DMS114 treated with DMSO at 0.1 percent for 48 hours (cell line): ENCODE measurements around the gene ACTR3C.

Source experiments
- DNase-seq: peaks from one replicate; lab custom pipeline; 2025; ENCODE audit not compliant: unreplicated experiment; lab: John Stamatoyannopoulos, UW

The ACTR3C gene

DNA sequence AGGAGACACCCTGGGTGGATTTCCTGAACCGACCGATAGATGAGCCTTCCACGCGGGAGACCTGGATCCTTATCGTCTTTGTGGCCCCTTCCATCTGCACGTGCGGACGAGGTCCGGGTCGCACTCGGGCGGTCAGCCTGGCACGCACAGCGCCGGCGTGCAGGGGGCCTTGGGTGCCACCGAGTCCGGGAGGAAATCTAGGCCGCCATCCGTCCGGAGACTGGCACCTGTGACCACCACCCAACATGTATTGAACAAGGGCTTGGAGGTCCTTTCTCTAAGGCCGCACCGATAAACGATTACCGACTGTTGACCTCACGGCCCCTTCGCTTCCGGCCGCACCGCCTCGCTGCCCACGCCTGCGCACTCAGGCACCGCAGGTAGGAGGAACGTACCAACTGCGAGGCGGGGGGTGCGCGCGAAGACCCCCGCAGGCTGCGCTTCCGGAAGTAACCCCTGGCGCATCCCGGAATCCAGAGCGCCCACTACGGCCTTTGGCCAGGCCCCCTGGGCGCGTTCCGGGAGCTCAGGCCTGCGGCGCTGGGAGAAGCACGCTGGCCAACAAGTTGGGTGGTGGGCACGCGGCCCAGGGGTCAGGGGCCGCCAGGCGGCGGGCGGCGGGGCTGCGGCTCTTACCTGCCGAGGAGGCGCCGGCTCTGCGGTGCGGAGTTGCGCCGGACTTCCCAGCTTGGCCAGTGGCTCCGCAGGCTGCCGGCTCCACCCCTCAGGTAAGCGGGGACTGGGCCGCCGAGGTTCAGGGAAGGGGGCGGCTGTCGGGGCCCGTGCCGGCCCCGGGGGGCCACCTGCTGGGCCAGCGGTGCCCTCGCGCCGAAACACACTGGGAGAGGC lies at the start of gene ACTR3C, which contains the start of gene LRRC61:
ACTR3C (minus strand) TSS at position 713 of the 849 bp plus-strand sequence. CDS start 28,249 bp downstream, outside the sequence.
LRRC61 (plus strand) TSS at position 523 of the 849 bp plus-strand sequence. CDS start 13,507 bp downstream, outside the sequence.
- no peak for DNase-seq

- DNase-seq = no peak
These were observed 49.1 kb upstream of the ACTR3C start for GRCh38 chr7:150372271-150373048.

GRCh38 chr7:150371996-150372270 lies 48.6 kb upstream of the ACTR3C start:
- DNase-seq = no peak

GRCh38 chr7:150371131-150371995 lies 48.0 kb upstream of the ACTR3C start:
- no peak for DNase-seq

GRCh38 chr7:150370612-150371071 lies 47.3 kb upstream of the ACTR3C start:
- no peak for DNase-seq

DNA sequence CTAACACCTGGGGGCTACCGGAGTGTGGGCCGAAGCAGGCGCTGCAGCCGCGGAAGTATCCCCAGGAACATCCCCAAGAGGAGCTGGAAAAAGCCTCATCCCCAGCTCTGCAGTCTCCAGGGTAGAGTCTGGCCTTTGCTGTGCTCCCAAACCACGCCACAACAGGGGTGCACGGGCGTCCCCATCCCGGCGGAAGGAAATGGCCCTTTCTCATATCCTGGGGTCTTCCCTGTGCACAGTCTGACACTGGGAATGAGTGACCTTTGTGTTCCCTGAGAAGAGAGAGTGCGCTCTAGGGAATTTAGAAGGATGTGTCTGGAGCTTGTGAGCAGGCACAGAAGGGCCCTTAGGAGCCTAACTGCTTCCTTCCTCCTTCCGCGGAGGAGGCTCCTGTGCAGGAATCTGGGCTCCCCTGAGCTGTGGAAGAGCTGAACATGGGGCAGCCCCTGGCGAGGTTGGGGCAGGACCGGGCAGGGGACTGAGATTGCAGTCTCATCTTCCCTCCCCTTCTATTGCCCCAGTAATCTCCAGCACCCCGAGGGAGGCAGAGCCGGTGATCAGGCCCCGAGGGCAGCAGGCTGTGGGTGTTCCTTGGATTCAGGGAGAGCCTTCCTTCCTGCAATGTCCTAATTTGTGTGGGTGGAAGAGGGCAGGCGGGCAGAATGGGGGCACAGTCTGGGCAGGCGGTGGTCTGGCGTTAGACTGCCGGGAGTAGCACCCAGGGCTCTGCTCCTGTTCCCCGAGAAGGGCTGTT lies 46.6 kb upstream of the ACTR3C start:
- no peak for DNase-seq

DNA sequence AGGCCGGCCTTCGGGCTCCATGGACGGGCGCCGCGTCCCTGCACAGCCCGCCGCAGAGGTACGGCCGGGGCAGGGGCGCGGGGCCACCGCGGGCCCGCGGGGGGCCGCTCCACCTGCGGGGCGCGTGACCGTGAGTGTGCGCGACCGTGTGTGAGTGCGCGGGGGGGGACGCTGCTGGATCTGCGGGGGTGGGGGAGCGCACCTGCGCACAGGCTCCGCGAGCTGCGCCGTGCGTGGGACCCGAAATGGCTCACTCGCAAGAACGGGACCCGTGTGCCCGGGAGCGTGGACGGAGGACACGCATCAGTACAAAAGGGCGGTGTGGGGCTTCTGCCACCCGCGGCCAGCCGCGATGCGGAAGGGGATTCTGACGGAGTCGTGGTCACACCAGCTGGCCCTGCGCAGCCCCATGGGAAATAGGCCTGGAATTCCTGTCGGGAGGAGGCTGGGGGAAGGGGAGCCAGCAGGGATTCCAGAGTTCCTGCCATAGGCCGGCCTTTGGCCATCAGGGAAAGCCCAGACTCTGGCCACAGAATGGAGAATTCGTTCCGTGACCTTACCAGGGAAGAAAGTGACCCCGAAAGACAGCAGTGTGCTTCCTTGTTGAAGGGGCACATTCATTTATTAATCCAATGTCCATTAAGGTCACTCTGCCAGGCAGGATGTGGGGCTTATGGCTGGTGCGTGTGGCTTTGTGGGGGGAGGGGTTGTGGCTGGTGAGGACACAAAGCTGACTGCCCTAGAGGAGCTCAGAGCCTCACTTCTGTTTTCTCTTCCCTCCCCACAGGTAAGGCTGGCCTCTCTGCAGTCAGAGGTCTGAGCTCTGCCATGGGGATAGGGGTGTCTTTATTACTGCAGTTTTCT lies 45.8 kb upstream of the ACTR3C start:
- no peak for DNase-seq

DNA sequence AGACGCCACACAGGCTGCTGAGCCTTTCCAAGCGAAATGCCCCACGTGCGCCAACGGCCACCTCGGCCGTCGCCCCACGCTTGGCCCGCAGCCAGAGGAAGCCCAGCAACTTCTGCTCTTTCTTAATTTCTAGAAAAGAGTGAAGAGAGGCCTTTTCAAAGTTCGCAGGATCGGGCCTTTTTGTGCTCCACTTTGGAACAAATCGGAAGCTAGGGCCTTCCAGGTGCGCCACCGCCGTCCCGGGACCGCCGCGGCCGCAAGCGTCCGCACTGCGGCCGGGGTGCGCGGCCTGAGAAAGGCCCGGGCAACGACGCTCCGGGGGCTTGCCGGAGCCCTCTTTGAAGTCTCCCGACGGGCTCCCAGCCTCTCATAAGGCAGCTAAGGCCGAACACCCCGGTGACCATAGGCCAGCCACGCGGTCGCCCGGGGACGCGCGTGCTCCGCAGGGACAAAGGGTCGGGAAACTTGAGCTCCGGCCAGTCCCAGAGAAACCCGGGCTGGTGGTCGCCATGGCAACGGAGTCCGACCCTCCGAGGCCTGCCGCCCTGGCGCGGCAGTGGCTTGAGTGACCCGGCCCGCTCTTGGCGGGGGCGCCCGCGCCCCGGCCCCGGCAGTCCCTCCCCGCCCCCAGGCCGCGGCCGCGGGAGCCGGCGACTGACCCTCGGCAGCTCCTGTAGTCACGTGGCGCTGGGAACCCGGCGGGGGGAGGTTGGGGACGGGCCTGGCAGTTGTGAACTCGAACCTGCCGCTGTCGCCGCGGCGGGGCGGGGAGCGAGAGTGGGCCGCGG lies 44.9 kb upstream of the ACTR3C start, which contains the start of gene REPIN1:
REPIN1 (plus strand) TSS at position 727 of the 788 bp plus-strand sequence. CDS start 890 bp downstream, outside the sequence.
- no peak for DNase-seq

DNA sequence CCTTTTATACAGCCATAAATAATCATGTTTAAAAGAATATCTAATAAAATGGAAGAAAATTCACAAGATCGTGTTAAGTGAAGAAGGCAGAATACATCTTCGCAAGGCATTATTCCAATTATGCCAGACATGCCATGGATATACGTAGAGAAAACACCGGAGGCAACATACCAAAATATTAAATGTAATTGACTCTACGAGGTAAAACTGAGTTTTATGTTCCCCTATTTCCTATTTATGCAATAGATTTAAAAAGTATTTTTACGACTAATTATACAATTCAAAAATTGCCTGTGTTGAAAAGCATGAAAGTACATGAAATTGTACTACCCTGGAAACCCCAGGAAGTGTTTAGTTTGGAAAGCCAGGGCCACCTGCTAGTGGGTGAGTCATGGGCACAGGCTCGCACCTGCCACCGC lies 44.3 kb upstream of the ACTR3C start:
- no peak for DNase-seq

DNA sequence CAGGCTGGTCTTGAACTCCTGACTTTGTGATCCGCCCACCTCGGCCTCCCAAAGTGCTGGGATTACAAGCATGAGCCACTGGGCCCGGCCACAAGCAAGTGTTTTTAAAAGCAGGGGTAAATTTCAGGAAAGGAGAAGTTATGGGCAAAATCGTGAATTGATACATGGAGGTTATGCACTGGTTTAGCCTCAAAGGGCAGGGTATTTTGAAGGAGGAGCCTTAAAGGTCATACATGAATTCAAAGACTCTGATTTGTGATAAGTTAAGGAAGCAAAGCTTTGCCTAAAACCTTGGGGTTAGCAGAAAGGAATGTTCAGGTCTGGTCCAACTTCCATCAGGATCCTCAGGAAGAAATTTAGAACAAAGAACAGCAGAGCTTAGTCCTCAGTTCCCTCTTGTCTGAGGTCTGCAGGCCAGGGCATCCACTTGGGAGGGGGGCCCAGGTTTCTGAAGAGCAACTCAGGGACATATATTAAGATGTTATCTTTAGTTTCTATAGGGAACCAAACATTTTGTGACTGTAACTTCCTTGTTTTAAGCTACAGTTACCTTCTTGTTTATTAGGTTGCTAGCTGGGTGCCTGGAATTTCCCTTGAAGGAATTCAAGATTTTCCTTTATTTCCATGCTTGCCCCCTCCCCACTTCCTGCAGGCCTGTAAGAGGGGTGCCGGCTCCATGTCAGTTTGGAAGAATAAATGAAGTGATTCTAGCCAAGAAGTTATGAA lies 42.5 kb upstream of the ACTR3C start:
- no peak for DNase-seq

- no peak for DNase-seq
These were observed 41.8 kb upstream of the ACTR3C start for GRCh38 chr7:150365194-150365593.

DNA sequence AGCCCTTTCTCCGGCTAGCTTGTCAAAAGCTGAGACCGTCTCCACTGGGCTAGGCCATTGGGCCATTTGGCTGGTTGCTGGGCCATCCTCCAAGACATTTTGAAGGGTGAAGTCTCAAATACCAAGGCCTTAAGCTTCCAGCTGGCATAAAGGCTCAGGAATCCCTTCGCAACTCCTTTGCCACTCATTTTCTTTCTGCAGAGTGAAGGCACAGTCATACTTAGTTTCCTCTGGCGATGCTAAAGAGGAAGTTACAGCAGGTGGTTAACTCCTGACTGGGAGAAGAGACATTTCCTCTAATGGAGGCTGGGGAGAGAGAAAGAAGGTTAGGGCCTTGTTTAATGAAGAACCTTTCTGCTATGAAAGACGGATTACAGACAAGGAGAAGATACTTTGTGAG lies 40.5 kb upstream of the ACTR3C start:
- DNase-seq = no peak

GRCh38 chr7:150363370-150363769 lies 40.0 kb upstream of the ACTR3C start:
- no peak for DNase-seq

GRCh38 chr7:150361807-150362621 lies 38.7 kb upstream of the ACTR3C start:
- DNase-seq = no peak

DNA sequence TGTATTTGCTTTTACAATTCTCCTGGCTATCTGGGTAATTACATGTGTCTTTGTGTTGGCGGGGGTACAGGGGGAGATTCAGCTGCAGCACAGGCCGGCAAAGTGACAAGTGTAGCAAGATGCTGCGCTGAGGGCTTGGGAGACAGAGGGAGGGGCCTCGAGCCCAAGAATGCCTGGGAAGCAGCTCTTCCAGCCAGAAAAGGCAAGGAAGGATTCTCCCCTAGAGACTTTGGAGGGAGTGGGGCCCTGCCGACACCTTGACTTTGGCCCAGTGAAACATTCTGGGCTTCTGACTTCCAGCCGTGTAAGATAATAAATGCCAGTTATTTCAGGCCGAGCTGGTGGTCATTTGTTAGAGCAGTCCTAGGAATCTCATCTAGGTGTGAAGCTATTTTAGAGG lies 38.1 kb upstream of the ACTR3C start:
- no peak for DNase-seq

- no peak for DNase-seq
These were observed 37.2 kb upstream of the ACTR3C start for GRCh38 chr7:150360363-150361058.
